Skeletal muscle satellite cell (primary cell): Measurements from ENCODE around the gene SF3B5.
A peak's percentile ranks its signal among the peaks of the same experiment; 100 is the strongest.
"Not testable (repeated sequence)": the region's sequence is repeated elsewhere in the genome, so short reads cannot be mapped to it uniquely, and the experiment has no call there.

Experiments
- H3K27me3 ChIP-seq: 2 replicates; pipeline ENCODE4 v1.7.0; 2013; ENCODE audit warnings: low read length; ENCODE audit not compliant: control insufficient read depth, insufficient read depth
- H3K36me3 ChIP-seq: 2 replicates; pipeline ENCODE4 v1.7.0; 2013; ENCODE audit warnings: mild to moderate bottlenecking, control low read depth, low read length; ENCODE audit not compliant: insufficient read depth
- H3K4me1 ChIP-seq: 2 replicates; pipeline ENCODE4 v1.7.0; 2013; ENCODE audit warnings: low read length; ENCODE audit not compliant: control insufficient read depth, insufficient read depth
- H3K4me2 ChIP-seq: 2 replicates; pipeline ENCODE4 v1.7.0; 2013; ENCODE audit warnings: mild to moderate bottlenecking, low read length
- H3K4me3 ChIP-seq: 2 replicates; pipeline ENCODE4 v1.7.0; 2013; ENCODE audit warnings: low read length
- H3K9ac ChIP-seq: 2 replicates; pipeline ENCODE4 v1.7.0; 2013; ENCODE audit warnings: mild to moderate bottlenecking, low read depth, low read length, moderate library complexity
- H3K9me3 ChIP-seq: replicated peaks from 2 replicates; pipeline ENCODE4 v1.7.0; 2013; ENCODE audit warnings: mild to moderate bottlenecking, control low read depth, low read length

Gene SF3B5

DNA sequence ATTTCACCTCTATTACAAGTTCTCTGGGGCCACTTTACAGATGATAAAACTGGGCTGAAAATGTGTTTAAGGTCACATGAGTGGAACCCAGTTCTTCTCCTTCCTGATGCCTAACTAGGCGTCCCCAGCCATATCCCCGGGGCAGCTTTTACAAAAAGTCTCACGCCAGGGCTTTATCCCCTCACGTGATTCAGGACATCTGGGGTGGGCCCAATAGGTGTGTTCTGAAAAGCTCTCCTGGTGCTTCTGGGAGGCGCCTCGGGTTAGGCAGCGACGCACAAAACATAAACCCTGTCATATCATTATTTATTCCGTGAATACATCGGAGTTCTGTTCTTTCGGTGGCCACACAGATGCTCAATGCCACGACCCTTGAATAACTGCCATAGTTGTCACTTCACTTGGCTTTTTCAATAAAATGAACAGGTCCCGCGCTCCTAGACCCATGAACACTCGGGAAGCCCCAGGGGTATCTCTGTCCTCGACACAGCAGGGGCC is 32.1 kb downstream of the SF3B5 start:
- H3K36me3 ChIP-seq: no peaks in the 10 kb centered on the region
- peaks cover 67% of the 10 kb centered on the region for H3K27me3 ChIP-seq
- peak overlapping the region; percentile 69 for H3K4me3 ChIP-seq
- no peaks in the 10 kb centered on the region for H3K4me1 ChIP-seq
- peak overlapping the region; percentile 24 for H3K9ac ChIP-seq
- H3K4me2 ChIP-seq: peak overlapping the region; percentile 96
- no peaks in the 10 kb centered on the region for H3K9me3 ChIP-seq

DNA sequence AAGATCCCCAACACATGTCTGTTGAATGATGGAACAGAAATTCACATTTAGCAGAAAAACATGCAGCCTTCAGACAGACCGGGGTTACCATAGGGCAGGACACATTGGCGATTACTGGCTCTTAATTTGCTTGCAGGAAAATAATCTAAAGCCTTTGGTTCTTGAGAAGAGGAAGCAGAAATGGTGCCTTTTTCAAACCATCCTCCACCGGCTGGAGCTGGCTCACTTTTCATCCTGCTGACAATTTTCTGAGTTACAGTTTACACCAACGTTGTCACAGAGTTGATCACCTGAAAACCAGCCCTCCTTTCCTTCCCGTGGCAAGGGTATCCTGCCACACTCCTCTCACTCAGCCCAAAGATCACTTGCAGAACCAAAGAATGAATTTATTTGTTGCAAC is 32.6 kb downstream of the SF3B5 start:
- Histone ChIP-seq H3K9ac (no peak overlapping the region), H3K4me3 (no peak overlapping the region)

DNA sequence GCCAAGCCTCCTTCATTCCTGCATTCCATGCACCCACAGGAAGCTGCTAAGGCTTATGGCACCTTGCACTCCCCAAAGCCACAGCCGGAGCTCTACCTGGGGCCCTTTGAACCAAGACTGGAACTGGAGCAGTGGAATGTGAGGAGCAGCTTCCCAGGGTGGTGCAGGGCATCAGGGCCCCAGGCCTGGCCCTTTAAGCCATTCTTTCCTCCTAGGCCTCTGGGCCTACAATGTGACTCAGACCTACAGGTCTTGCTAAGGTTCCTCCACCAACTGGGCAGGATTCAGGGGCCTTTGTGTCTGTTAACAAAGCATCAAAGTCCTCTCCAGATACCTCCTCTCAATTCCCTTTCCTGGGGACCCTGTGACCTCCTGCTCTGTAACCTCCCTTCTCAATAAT is 36.2 kb downstream of the SF3B5 start:
- Histone ChIP-seq H3K36me3 (no peaks in the 10 kb centered on the region), H3K27me3 (peaks cover 38% of the 10 kb centered on the region), H3K4me2 (no peak overlapping the region), H3K4me3 (no peak overlapping the region), H3K9ac (no peak overlapping the region), H3K9me3 (no peaks in the 10 kb centered on the region), H3K4me1 (no peaks in the 10 kb centered on the region)

More for the DNA sequence above, 32.6 kb downstream of the SF3B5 start:
- Histone ChIP-seq H3K9me3 (no peaks in the 10 kb centered on the region), H3K4me1 (no peaks in the 10 kb centered on the region), H3K36me3 (no peaks in the 10 kb centered on the region), H3K4me2 (no peak overlapping the region), H3K27me3 (peaks cover 62% of the 10 kb centered on the region)

DNA sequence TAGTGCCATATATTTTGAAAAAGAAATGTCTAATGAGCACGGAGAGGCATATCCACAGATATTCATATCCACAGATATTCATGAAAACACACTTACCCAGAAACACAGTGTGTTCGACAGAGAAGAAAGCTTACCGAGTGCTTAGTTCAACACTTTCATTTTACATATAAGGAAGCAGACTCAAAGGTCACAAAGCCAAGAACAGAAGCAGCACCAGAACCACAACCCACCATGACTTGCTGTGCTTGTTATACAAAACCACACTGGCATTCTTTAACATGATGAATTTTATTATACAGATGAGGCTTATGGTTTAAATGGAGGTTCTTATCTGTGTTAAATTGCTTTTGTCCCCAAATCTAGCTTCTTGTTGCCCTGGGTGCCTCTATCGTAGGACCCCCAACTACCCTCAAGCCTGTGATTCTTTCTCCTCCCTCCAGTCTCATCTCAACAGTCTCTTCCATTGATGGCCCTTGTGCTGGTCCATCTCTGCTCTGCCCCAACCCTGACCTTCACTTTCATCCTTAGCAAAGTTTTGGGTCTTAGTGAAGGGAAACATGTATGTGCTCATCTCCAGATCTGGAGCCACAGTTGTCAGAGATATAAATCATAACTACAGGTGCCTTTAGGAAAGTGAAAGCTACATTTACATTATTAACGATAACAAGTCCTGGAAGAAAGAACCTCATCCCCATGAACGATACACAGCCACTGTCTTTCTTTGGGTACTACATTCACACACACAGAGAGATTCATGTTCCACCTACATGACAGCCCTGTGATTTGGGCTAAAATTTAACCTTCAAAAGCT is 40.0 kb downstream of the SF3B5 start:
- no peak overlapping the region for H3K9ac ChIP-seq

DNA sequence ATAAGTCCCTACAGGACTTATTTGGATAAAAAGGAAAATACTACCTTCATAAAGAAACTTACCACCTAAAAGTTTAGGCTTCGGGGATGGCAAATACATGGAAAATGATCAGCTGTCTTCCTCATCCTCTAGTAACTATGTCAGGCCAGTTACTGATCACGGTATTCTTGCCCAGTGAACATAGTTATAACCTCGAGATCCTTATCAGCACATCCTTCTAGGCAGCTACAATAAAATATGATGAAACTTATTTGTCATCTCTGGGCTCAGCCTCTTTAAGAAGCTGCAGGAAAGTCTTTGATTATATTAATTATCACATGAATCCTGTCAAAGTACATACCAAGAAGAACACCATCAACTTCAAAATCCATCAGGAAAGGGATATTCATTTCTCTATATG is 41.8 kb downstream of the SF3B5 start:
- no peak overlapping the region for H3K4me2 ChIP-seq
- H3K9me3 ChIP-seq: no peaks in the 10 kb centered on the region
- peaks cover 14% of the 10 kb centered on the region for H3K27me3 ChIP-seq
- H3K36me3 ChIP-seq: no peaks in the 10 kb centered on the region
- no peak overlapping the region for H3K4me3 ChIP-seq
- no peak overlapping the region for H3K9ac ChIP-seq
- no peaks in the 10 kb centered on the region for H3K4me1 ChIP-seq

More for the DNA sequence above, 40.0 kb downstream of the SF3B5 start:
- Histone ChIP-seq H3K36me3 (no peaks in the 10 kb centered on the region), H3K4me1 (no peaks in the 10 kb centered on the region), H3K9me3 (no peaks in the 10 kb centered on the region), H3K27me3 (peaks cover 10% of the 10 kb centered on the region), H3K4me3 (no peak overlapping the region), H3K4me2 (no peak overlapping the region)

DNA sequence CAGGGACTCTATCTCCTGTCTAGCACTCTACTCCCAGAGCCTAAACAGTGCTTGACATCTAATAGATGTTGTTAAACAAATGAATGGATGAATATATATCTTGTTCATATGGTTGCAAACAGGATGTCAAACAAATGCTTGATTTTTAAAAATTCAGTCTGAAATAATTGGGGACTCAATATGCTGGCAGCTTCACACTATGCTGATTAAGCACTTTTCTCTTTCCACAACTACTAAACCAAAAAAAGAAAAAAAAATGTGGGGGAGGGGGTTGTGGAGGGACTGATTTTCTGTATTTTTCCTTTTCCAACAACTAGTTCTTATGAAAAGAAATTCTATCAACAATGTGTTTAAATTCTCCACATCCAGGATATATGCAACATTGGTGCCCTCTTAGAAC is 42.9 kb downstream of the SF3B5 start:
- Histone ChIP-seq H3K4me3 (no peak overlapping the region), H3K9ac (no peak overlapping the region), H3K36me3 (no peaks in the 10 kb centered on the region), H3K27me3 (peaks cover 14% of the 10 kb centered on the region), H3K4me2 (no peak overlapping the region), H3K9me3 (no peaks in the 10 kb centered on the region), H3K4me1 (no peaks in the 10 kb centered on the region)

DNA sequence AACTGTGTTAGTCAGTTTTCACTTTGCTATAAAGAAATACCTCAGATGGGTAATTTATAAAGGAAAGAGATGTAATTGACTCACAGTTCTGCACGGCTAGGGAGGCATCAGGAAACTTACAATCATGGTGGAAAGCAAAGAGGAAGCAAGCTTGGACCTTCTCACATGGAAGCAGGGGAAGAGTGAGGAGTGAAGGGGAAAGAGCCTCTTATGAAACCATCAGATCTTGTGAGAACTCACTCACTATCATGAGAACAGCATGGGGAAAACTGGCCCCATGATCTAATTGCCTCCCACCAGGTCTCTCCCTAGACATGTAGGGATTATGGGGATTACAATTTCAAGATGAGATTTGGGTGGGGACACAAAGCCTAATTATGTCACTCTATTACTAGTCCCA is 46.0 kb downstream of the SF3B5 start:
- no peaks in the 10 kb centered on the region for H3K9me3 ChIP-seq
- no peak overlapping the region for H3K4me3 ChIP-seq
- H3K9ac ChIP-seq: no peak overlapping the region
- H3K27me3 ChIP-seq: peaks cover 7% of the 10 kb centered on the region
- H3K4me2 ChIP-seq: no peak overlapping the region
- no peaks in the 10 kb centered on the region for H3K4me1 ChIP-seq
- H3K36me3 ChIP-seq: no peaks in the 10 kb centered on the region

DNA sequence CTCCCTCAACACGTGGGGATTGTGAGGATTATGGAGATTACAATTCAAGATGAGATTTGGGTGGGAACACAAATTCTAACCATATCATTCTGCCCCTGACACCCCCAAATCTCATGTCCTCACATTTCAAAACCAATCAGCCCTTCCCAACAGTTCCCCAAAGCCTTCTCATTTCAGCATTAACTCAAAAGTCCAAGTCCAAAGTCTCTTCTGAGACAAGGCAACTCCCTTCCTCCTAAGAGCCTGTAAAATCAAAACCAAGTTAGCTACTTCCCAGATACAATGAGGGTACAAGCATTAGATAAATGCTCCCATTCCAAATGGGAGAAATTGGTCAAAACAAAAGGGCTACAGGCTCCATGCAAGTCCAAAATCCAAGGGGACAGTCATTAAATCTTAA is 47.7 kb downstream of the SF3B5 start:
- Histone ChIP-seq H3K9me3 (no peaks in the 10 kb centered on the region), H3K36me3 (no peaks in the 10 kb centered on the region), H3K4me1 (no peaks in the 10 kb centered on the region), H3K27me3 (peaks cover 7% of the 10 kb centered on the region), H3K4me3 (no peak overlapping the region), H3K9ac (no peak overlapping the region), H3K4me2 (no peak overlapping the region)

DNA sequence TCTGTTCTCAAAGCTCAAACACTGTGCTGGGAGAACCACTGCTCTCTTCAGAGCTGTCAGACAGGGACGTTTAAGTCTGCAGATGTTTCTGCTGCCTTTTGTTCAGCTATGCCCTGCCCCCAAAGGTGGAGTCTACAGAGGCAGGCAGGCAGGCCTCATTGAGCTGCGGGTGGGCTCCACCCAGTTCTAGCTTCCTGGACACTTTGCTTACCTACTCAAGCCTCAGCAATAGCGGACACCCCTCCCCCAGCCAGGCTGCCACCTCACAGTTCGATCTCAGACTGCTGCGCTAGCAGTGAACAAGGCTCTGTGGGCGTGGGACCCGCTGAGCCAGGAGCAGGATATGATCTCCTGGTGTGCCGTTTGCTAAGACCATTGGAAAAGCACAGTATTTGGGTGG is 48.7 kb downstream of the SF3B5 start:
- H3K4me3 ChIP-seq, H3K27me3 ChIP-seq, H3K4me2 ChIP-seq, H3K36me3 ChIP-seq, H3K4me1 ChIP-seq, H3K9ac ChIP-seq, H3K9me3 ChIP-seq: not testable (repeated sequence)

DNA sequence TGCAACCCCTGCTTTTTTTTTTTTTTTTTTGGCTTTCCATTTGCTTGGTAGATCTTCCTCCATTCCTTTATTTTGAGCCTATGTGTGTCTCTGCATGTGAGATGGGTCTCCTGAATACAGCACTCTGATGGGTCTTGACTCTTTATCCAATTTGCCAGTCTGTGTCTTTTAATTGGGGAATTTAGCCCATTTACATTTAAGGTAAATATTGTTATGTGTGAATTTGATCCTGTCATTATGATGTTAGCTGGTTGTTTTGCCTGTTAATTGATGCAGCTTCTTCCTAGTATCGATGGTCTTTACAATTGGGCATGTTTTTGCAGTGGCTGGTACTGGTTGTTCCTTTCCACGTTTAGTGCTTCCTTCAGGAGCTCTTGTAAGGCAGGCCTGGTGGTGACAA is 50.4 kb downstream of the SF3B5 start:
- not testable (repeated sequence) for H3K36me3 ChIP-seq, H3K27me3 ChIP-seq, H3K9ac ChIP-seq, H3K4me2 ChIP-seq, H3K9me3 ChIP-seq, H3K4me1 ChIP-seq, H3K4me3 ChIP-seq
